ENCODE data around the gene CASR.

Gene CASR

GRCh38 chr3:122251428-122251827, 68.0 kb downstream of the CASR start:
- ChIA-PET POLR2A (no interaction called here), CTCF (interaction anchor here (0.8 to 3.6 kb wide), 6 partner anchors 8 to 133 kb away, joined by 3 to 13 read pairs (median 4); partner anchors contain the start of gene FAM162A)
- peak; percentile 30 for DNase-seq (ENCODE audit: extremely low spot score)
- TF ChIP-seq, protein P1, sequence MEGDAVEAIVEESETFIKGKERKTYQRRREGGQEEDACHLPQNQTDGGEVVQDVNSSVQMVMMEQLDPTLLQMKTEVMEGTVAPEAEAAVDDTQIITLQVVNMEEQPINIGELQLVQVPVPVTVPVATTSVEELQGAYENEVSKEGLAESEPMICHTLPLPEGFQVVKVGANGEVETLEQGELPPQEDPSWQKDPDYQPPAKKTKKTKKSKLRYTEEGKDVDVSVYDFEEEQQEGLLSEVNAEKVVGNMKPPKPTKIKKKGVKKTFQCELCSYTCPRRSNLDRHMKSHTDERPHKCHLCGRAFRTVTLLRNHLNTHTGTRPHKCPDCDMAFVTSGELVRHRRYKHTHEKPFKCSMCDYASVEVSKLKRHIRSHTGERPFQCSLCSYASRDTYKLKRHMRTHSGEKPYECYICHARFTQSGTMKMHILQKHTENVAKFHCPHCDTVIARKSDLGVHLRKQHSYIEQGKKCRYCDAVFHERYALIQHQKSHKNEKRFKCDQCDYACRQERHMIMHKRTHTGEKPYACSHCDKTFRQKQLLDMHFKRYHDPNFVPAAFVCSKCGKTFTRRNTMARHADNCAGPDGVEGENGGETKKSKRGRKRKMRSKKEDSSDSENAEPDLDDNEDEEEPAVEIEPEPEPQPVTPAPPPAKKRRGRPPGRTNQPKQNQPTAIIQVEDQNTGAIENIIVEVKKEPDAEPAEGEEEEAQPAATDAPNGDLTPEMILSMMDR (IDR thresholded peaks at IDR 0.05; ENCODE audit: control extremely low read depth, extremely low read depth, low read depth, missing control alignments) = no peak

GRCh38 chr3:122253581-122253980, 70.1 kb downstream of the CASR start:
- POLR2A ChIA-PET = no interaction called here

GRCh38 chr3:122255757-122256439, 72.4 kb downstream of the CASR start:
- peak; percentile 60 for DNase-seq (ENCODE audit: extremely low spot score)
- TF ChIP-seq, protein P1 (IDR thresholded peaks at IDR 0.05; ENCODE audit: control extremely low read depth, extremely low read depth, low read depth, missing control alignments) = no peak
- CTCF ChIA-PET = interaction anchor here (0.9 to 5.0 kb wide), 11 partner anchors 9 to 709 kb away, joined by 3 to 44 read pairs (median 3); no protein-coding TSS in a partner anchor
- POLR2A ChIA-PET = interaction anchor here (0.6 kb wide), 1 partner anchor 23 kb away, joined by 3 read pairs; no protein-coding TSS in a partner anchor

More at GRCh38 chr3:122253581-122253980, 70.1 kb downstream of the CASR start:
- TF ChIP-seq, protein P1 (IDR thresholded peaks at IDR 0.05; ENCODE audit: control extremely low read depth, extremely low read depth, low read depth, missing control alignments) = no peak
- CTCF ChIA-PET = interaction anchor here (0.7 to 5.0 kb wide), 7 partner anchors 9 to 150 kb away, joined by 3 to 44 read pairs (median 6); no protein-coding TSS in a partner anchor
- DNase-seq (ENCODE audit: extremely low spot score) = no peak

DNA sequence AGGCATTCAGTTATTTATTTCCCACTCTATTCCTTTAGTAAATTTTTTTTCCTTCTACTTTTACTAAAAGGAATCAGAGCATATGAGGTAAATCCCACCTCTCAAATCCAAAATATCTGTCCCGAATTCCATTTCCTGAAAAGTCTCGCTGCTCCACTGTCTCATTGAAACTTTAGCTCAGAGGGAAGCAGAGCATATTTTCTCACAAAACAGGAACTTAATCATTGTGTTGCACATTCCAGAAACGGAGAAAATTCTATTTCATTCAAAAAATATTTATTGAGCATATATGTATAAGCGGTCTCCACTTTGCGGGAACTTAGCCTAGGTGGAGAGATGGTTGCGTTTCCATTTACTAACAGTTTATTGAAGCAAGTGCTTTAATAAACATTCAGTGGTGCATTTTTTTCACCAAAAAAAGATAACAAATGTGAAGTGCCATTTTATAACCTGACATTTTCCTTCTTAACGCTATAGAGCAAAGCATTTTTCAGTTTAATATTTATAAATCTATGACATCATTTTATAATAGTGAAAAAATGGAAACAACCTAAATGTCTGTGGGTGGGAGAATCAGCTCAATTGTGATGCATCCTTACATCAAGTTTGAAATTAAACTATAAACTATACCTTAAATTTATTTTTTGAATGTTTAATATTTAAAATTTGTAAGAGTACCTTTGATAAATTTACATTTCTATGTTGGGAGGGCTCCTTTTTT, 74.3 kb downstream of the CASR start:
- CTCF ChIA-PET = interaction anchor here (0.9 to 9.2 kb wide), 16 partner anchors 8 to 712 kb away, joined by 3 to 98 read pairs (median 4); partner anchors contain the start of gene POLQ
- POLR2A ChIA-PET = no interaction called here

GRCh38 chr3:122258757-122259371, 75.4 kb downstream of the CASR start:
- CTCF ChIA-PET = interaction anchor here (0.8 to 9.2 kb wide), 29 partner anchors 9 to 713 kb away, joined by 3 to 98 read pairs (median 4); partner anchors contain the start of gene POLQ
- POLR2A ChIA-PET = interaction anchor here (0.6 kb wide), 1 partner anchor 525 kb away, joined by 3 read pairs; no protein-coding TSS in a partner anchor
- DNase-seq (ENCODE audit: extremely low spot score) = peak; percentile 76
- TF ChIP-seq, protein P1 (IDR thresholded peaks at IDR 0.05; ENCODE audit: control extremely low read depth, extremely low read depth, low read depth, missing control alignments) = peak; percentile 74

More for the DNA sequence above, 74.3 kb downstream of the CASR start:
- TF ChIP-seq, protein P1 (IDR thresholded peaks at IDR 0.05; ENCODE audit: control extremely low read depth, extremely low read depth, low read depth, missing control alignments) = no peak
- DNase-seq (ENCODE audit: extremely low spot score) = no peak

DNA sequence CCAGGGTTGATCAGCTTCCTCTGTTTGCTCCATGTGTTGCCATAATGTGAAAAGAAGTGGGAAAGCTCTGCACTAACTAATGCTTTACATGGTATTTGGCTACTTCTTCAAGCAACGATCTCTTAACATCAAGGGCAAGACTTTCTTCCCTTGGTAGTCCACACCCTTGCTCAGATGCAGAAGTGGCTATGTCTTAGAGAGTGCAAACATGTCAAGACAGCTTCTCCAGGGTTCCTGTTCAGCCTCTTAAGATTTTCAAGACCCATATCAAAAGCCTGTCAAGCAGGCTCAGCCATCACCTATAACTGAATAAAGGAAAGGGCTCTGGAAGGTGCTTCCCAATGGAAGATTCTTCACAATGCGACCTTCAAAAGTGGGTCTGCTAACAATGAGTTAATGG, 76.7 kb downstream of the CASR start:
- ChIA-PET POLR2A (no interaction called here), CTCF (interaction anchor here (1.0 to 9.2 kb wide), 16 partner anchors 9 to 712 kb away, joined by 3 to 98 read pairs (median 6); no protein-coding TSS in a partner anchor)
- no peak for DNase-seq (ENCODE audit: extremely low spot score)
- TF ChIP-seq, protein P1 (IDR thresholded peaks at IDR 0.05; ENCODE audit: control extremely low read depth, extremely low read depth, low read depth, missing control alignments) = no peak
